Measurements from ENCODE around the gene GRB2.

GRB2 gene

GRCh38 chr17:75277664-75278071 is 127.8 kb downstream of the GRB2 start:
- no peak for DNase-seq (ENCODE audit: low spot score)

GRCh38 chr17:75273977-75274708 is 131.3 kb downstream of the GRB2 start:
- no peak for DNase-seq (ENCODE audit: low spot score)

- no peak for DNase-seq (ENCODE audit: low spot score)
These were observed 132.7 kb downstream of the GRB2 start for GRCh38 chr17:75272848-75273184.

- DNase-seq (ENCODE audit: low spot score): no peak
These were observed 133.3 kb downstream of the GRB2 start for GRCh38 chr17:75271955-75272847.

- peak; percentile 64 for DNase-seq (ENCODE audit: low spot score)
These were observed 134.1 kb downstream of the GRB2 start for GRCh38 chr17:75271233-75271954.

- DNase-seq (ENCODE audit: low spot score): no peak
These were observed 134.6 kb downstream of the GRB2 start, which contains the start of gene MIF4GD for GRCh38 chr17:75270966-75271232. TSS of gene MIF4GD (minus strand) at chr17:75271231. CDS start at chr17:75270195, 1,036 bp downstream.

- peak; percentile 90 for DNase-seq (ENCODE audit: low spot score)
These were observed 135.1 kb downstream of the GRB2 start for GRCh38 chr17:75270218-75270965.

GRCh38 chr17:75269844-75270217 is 135.6 kb downstream of the GRB2 start:
- no peak for DNase-seq (ENCODE audit: low spot score)
